ENCODE results near the gene POLE.
"Not testable (repeated sequence)": the region's sequence is repeated elsewhere in the genome, so short reads cannot be mapped to it uniquely, and the experiment has no call there.

Gene POLE

GRCh38 chr12:132610866-132611602 lies 76.1 kb downstream of the POLE start:
- no peak for DNase-seq

DNA sequence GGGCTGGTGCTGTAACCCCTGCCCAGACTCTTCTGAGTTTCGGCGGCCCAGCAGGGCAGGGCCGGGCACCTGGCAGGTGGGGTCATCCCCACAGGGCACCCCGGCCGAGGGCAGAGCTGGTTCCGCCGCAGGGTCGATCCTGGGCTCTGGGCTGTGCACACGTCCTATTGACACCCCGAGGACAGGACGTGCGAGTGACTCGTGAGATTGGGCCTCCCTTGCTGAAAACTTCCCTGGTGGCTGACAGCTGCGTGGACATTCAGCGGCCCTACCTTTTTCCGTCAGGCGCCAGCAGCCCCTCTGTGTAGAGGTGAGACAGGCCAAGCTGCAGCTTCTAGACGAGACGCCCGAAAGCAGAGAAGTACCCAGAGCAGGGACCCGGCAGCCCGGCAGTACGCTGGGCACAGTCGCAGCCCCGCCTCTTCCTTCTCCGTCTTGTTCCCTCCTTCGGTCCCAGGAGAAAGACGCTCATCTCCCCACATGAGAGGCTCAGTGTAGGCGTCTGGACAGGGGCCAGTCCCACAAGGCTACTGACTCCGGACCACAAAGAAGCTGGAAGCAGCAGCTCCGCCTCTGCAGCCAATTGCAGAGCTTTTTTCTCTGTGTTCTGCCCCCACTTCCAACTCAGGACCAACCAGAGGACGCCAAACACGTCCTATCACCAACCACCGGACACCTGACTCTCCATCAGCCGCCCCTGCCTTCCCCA lies 76.9 kb downstream of the POLE start, which contains the start of gene LRCOL1:
LRCOL1 (minus strand) TSS at position 532 of the 709 bp plus-strand sequence. CDS start 4,331 bp downstream, outside the sequence.
- DNase-seq: no peak

- no peak for DNase-seq
Measured at GRCh38 chr12:132608231-132609171, 78.6 kb downstream of the POLE start.

GRCh38 chr12:132606927-132607326 lies 80.2 kb downstream of the POLE start:
- DNase-seq: no peak

- DNase-seq: no peak
Measured at GRCh38 chr12:132606466-132606865, 80.7 kb downstream of the POLE start.

GRCh38 chr12:132605892-132606291 lies 81.2 kb downstream of the POLE start:
- DNase-seq: no peak

DNA sequence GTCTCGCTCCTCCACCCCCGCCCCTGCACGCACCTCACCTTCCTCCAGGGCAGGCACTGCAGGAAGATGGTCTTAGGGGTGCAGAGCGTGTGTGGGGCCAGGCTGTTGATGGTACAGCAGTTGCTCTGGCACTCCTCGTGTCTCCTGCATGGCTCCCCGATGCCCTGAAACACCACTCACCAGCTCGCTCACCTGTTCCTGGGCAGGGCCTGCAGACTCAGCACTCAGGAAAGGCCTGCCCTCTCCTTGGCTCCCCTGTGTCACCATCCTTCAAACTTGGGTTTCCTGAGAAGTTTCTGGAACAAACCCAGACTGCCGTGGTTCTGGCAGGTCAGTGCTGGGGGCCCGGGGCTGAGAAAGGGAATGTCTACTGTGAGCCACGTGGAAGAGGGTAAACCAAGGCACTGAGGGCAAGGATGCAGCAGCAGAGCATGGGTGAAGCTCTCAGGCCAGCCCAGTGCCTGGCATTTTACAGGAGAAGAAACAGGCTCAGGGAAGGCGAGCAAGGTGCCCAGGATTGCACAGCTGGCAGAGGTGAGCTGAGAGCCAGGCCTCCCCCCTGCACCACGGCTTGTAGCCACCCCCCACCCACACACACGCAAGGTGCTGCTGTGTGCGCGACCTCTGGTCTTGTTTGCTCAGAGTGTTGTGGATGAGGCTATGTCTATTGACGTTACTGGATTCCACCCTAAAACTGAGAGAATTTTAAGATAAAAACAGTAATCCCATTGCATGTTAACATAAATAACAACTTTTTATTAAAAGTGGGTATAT lies 82.3 kb downstream of the POLE start:
- DNase-seq: no peak

- no peak for DNase-seq
Measured at GRCh38 chr12:132604151-132604618, 83.0 kb downstream of the POLE start.

DNA sequence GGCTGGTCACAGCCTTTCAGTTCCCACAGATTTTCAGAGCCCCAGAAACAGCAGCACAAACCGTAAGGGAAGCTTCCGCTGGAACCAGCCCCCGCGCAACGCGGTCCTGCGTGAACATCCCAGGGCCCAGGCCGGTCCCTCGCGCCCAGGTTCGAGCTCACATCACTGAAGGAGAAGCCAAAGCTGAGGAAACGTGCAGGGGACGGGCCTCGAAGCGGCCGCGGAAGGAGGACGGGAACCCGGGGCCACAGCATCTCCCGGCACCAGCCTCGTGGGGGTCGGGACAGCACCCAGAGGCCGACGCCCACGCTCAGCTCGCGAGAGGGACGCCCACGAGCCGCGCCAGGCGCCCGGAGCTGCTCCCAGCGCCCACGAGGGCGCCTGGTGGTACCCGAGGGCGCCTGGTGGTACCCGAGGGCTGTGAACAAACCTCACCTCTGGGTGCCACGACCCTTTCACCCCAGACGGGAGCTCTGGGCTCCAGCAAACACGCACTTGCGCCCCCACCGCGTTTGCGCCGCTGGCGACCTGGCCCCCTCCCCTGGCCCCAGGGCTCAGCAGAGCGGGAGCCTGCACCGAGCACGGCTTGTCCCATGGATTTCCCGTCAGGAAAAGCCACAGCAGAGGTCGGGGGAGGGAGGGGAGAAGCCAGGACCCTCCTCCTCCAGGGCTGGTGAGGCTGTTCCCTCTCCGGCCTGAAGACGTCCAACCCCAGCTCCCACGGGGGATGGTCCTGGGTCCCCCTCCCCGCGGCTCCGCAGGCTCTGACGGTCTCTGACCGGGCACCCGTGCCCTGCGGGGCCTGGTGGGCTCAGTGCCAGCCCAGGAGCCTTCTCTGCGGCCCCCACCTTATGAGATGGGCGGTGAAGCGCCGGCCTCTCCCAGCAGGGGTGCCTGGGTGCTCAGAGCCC lies 83.6 kb downstream of the POLE start:
- no peak for DNase-seq

DNA sequence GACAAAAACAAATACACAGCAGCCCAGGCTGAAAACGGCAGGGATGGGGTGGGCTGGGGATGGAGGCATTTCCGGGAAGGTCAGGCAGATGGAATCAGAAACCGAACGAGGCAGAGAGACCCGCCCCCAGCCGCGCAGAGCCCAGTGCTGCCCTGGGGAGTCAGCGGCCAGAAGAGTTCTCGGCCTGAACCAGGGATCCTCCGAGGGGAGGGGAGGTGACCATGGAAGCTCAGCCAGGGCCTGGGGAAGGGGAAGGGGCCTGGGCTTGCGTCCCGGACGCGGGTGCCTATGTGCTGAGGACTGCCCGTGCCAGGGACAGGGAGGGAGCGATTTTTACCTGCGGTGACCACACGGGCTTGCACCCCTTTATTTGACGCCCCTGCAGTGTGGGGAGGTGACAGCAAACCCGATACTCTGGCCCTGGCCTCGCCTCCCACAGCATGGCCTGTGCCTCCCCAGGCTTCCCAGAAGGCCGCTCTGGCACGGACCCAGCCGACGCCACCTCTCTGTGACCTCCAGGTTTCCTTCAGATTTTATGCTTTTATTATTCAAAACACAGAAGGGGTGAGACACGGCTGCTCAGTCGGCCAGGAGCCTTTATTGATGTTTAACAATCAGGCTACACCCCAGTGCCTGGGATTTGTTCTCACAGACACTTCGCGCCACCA lies 84.4 kb downstream of the POLE start:
- no peak for DNase-seq

GRCh38 chr12:132601171-132601883 lies 85.8 kb downstream of the POLE start:
- DNase-seq: no peak

DNA sequence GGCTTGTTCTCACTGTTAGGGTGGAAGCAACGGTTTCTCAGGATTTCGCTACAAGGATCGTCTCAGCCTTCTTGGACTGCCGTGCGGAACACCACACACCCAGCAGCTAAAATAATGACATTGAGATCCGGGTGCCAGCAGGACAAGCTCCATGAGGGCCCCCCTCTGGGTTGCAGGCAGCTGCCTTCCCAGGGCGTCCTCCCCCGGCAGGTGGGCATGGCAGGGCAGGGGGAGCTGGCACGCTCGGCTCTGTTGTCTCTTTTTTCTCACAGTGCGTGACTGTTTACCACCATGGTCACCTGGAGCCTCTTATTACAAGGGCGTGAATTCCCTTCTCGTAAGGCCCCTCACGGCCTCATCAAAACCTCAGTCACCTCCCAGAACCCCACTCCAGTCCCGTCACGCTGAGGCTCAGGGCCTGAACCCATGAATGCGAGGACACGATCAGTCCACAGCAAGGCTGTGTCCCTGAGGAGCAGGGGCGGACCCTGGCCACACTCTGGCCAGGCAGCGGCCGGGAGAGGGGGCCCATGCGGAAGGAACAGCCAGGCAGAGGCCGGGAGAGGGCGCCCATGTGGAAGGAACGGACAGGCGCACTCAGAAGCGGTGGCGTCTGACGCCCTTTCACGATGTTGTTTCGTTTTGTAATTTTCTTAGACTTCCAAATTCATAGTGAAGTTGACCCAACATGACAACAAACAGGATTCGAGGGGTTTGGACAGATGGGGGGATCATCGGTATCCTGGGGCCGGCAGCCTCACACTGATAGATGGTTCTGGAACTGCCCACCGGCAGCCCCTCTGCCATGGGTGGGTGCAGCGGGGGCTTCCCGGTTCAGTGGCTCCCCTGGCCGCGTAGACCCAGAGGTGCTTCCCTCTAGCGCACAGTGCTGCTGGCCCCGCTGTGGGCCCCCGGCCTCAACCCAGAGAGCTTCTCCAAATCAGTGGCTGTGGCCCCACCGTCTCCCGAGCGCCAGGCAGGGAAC lies 86.8 kb downstream of the POLE start:
- DNase-seq: peak; percentile 73

- DNase-seq: not testable (repeated sequence)
Measured at GRCh38 chr12:132599502-132599901, 87.6 kb downstream of the POLE start.

DNA sequence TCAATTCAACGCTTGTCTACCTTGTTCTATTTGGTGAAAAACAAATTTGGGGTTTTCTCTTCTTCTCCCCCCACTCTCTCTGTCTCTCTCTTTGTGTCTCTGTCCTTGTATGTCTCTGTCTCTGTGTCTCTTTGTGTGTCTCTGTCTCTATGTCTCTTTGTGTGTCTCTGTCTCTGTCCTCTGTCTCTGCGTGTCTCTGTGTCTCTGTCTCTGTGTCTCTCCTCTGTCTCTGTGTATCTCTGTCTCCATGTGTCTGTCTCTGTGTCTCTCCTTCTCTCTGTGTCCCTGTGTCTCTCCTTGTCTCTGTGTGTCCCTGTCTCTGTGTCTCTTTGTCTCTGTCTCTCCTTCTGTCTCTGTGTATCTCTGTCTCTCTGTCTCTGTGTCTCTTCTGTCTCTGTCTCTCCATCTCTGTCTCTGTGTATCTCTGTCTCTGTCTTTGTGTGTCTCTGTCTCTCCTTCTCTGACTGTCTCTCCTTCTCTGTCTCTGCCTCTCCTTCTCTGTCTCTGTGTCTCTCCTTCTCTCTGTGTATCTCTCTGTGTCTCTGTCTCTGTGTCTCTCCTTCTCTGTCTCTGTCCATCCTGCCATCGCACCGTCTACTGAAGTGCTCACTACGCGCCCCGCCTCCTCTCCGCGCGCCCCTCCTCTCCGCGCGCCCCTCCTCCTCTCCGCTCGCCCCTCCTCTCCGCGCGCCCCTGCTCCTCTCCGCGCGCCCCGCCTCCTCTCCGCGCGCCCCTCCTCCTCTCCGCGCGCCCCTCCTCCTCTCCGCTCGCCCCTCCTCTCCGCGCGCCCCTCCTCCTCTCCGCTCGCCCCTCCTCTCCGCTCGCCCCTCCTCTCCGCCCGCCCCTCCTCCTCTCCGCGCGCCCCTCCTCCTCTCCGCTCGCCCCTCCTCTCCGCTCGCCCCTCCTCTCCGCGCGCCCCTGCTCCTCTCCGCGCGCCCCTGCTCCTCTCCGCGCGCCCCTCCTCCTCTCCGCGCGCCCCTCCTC lies 89.5 kb downstream of the POLE start:
- no peak for DNase-seq

DNA sequence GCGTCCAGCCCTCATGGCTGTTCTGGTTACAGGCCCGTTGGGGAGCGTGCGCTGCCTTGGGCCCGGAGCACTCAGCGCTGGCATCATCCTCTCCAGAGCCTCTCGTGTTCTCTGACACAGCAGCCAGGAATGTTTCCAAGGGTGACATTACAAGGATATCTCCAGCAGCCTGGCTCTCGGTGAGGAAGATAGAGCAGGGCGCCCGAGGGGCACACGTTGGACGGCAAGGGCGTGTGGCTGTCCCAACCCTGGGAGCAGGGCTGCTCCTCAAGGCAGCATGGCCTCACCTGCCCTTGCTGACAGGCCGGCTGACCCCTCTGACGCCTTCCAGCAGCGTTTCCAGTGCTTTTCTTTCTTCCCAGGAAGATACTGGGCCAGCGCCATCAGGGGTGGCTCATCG lies 91.1 kb downstream of the POLE start:
- no peak for DNase-seq

GRCh38 chr12:132595183-132595582 lies 92.0 kb downstream of the POLE start:
- DNase-seq: no peak

GRCh38 chr12:132593938-132594358 lies 93.2 kb downstream of the POLE start:
- no peak for DNase-seq

All from activated CD8-positive, alpha-beta memory T cell treated with anti-CD3 and anti-CD28 coated beads for 24 hours (primary cell).